T-helper 2 cell (primary cell): Measurements from ENCODE around the gene DDX42.

Experiments
- DNase-seq, 5 experiments: peaks; one replicate each; pipeline versions ENCODE4 v3.0.0 to v3.0.0-alpha.2; 2012 to 2022
- total RNA-seq, 2 donors: gene quantifications; one replicate each; lab custom pipeline; 2026; lab: John Stamatoyannopoulos, UW

The DDX42 gene, protein sequence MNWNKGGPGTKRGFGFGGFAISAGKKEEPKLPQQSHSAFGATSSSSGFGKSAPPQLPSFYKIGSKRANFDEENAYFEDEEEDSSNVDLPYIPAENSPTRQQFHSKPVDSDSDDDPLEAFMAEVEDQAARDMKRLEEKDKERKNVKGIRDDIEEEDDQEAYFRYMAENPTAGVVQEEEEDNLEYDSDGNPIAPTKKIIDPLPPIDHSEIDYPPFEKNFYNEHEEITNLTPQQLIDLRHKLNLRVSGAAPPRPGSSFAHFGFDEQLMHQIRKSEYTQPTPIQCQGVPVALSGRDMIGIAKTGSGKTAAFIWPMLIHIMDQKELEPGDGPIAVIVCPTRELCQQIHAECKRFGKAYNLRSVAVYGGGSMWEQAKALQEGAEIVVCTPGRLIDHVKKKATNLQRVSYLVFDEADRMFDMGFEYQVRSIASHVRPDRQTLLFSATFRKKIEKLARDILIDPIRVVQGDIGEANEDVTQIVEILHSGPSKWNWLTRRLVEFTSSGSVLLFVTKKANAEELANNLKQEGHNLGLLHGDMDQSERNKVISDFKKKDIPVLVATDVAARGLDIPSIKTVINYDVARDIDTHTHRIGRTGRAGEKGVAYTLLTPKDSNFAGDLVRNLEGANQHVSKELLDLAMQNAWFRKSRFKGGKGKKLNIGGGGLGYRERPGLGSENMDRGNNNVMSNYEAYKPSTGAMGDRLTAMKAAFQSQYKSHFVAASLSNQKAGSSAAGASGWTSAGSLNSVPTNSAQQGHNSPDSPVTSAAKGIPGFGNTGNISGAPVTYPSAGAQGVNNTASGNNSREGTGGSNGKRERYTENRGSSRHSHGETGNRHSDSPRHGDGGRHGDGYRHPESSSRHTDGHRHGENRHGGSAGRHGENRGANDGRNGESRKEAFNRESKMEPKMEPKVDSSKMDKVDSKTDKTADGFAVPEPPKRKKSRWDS
- 95.7 to 122 reads per million in 2 donors for total RNA-seq

- peak in 2 of 5 experiments; percentile 73 to 86 for DNase-seq
These were observed at the start of gene DDX42 for GRCh38 chr17:63774141-63774968. Gene DDX42, plus strand, starts transcription at chr17:63774170. Its CDS starts 12,880 bp downstream, at chr17:63787050.

DNA sequence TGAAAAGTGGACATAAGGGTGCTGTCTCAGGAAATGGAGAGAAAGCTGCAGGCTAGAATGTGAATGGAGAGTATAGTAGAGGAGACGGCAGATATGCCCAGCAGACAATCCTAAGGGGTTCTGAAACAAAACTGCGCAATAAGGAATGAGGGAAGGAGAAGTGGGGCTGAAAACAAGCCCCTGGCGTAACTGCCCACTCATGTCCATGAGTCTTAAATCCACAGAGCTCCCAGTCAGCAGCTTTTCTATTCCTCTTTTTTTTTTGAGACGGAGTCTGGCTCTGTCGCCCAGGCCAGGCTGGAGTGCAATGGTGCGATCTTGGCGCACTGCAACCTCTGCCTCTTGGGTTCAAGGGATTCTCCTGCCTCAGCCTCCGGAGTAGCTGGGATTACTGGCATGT is 38.3 kb upstream of the DDX42 start:
- DNase-seq = no peak

- peak in 1 of 5 experiments; percentile 21 for DNase-seq
These were observed 33.4 kb upstream of the DDX42 start for GRCh38 chr17:63740464-63741142.

GRCh38 chr17:63741143-63741407 is 32.9 kb upstream of the DDX42 start:
- DNase-seq = no peak

- DNase-seq = peak; percentile 97 to 99 (median 98)
These were observed 32.4 kb upstream of the DDX42 start, which contains the start of gene STRADA for GRCh38 chr17:63741408-63742173. Gene STRADA, minus strand, starts transcription at chr17:63741799. Its CDS starts 13,430 bp downstream, at chr17:63728369.

- DNase-seq = peak in 1 of 5 experiments; percentile 55
These were observed 22.2 kb upstream of the DDX42 start for GRCh38 chr17:63751806-63752205.

DNA sequence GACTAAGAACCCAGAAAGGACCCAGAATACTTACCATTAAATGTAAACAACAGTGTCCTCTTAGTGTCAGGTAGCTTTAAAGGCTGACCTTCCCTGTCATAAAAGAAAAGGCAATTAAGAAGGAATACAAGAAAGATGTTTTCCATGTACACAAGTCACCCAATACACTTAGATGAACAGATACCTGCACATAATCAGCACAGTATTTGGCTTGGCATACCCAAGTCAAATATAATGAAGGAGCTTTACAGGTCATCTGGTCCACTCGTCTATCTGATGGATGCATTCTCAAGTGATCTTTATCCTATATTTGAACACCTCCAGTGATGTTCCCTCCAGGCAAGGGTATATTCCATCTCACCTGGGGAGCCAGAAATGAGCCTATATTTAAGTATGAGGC is 21.3 kb upstream of the DDX42 start:
- DNase-seq = no peak

DNA sequence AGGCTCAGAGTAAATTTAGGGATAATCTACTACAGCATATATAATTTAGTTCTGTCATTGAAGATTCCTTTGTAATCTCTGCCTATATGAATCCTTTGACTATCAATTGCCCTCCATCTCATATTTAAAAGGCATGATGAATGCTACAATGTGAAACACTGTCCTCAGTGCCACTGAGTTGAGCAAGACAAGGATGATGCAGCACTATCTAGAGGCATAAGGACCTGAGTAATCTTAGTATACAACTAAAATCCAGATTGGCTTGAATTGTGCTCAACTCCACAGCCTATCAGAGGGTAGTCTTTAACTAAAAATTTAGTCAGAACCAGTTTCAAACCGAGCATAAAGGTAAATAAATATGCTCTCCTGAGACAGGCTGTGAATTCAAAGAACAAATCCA is 20.8 kb upstream of the DDX42 start:
- no peak for DNase-seq

GRCh38 chr17:63754046-63754445 is 19.9 kb upstream of the DDX42 start:
- DNase-seq = no peak

GRCh38 chr17:63758428-63758827 is 15.5 kb upstream of the DDX42 start:
- DNase-seq = no peak

DNA sequence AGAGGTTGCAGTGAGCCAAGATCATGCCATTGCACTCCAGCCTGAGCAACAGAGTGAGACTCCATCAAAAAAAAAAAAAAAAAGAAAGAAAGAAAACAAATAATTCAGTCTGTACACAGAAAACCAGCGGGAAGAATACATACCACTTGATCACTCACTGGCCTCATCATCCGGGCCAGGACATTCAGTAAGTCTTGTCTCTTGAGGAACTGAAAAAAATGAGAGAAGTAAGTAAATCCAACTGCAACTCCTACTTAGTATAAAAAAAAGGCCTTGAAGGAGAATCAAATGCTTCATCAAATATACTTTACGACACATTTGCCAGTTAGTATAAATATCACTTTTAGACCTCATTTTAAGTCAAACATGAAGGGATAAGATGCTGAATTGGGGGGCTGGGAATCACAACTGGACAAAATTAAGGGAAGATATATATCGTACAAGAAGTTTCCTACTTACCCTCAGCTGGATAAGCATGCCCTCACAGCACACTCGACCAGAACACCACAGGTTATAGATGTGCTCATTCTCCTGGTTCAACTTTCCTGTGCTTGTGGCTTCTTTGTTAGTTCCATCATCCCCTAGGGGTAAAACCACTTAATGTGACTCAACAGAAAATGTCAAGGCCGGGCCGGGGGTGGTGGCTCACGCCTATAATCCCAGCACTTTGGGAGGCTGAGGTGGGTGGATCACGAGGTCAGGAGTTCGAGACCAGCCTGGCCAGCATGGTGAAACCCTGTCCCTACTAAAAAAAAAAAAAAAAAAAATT is 13.0 kb upstream of the DDX42 start:
- no peak for DNase-seq

DNA sequence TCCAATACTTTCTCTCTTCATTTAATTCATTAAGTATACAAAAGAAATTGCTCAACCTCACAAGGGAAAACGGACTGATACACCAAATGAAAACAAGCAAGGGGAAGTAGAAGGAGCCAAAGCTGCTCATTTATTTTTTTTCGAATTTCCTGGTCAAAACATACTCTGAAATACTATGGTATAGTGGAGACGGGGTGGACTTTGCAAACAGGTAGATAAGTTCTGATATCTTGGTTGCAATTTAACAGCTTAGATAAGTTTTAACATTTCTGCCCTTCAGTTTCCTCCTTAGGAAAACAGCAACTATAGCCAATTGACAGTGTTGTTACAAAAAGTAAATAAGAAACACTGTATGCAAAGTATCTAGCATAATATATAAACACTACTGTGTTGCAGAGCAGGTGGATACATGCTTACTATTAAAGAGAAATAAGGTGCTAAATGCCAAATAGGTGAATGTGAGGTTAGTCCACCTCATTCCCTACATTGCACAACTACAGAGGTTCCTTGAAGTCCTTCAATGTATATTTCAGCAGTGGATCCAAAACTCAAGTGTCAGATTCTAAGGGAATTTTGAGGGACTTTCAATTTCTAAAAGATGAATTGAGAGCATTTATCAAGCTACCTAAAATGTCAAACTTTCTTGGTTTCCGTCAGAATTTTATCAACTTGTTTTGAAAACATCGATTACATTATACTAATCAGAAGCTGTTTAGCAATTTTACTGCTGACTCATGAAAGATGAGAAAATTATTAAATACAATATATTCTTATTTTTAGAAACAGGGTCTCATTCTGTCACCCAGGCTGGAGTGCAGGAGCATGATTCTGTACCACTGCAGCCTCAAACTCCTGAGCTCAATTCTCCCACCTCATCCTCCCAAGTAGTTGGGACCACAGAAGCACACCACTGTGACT is 11.6 kb upstream of the DDX42 start:
- DNase-seq = no peak

- no peak for DNase-seq
These were observed 9.3 kb upstream of the DDX42 start for GRCh38 chr17:63764716-63765115.

DNA sequence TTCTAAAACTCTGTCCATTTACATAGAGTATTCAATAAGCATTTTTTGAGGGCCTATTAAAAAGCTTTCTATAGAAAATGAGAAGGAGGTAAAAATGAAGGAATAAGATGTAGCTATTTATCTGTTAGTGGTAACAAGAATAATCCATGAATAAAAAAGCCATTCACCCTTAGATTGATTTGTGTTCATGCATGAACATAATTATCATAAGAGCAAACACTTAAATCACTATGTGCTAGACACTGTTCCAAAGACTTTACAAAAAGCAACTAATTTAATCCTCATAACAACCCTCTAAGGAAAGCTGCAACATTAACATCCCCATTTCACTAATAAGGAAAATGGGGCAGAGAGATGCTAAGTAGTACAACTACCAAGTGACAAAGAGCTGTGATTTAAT is 7.2 kb upstream of the DDX42 start:
- no peak for DNase-seq

DNA sequence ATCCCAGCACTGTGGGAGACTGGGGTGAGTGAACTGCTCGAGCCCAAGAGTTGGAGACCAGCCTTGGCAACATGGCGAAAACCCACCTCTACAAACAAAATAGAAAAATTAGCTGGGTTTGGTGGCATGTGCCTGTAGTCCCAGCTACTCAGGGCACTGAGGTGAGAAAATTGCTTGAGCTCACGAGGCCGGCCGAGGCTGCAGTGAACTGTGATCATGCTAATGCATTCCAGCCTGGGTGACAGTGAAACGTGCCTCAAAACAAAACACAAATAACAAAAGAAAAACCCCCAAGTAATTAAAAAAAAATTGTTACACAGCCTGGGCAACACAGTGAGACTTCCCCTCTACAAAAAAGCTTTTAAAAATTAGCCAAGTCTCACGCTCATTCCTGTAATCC is 5.5 kb upstream of the DDX42 start:
- no peak for DNase-seq

- DNase-seq = peak in 1 of 5 experiments; percentile 13
These were observed 1.1 kb upstream of the DDX42 start for GRCh38 chr17:63772801-63773271.

DNA sequence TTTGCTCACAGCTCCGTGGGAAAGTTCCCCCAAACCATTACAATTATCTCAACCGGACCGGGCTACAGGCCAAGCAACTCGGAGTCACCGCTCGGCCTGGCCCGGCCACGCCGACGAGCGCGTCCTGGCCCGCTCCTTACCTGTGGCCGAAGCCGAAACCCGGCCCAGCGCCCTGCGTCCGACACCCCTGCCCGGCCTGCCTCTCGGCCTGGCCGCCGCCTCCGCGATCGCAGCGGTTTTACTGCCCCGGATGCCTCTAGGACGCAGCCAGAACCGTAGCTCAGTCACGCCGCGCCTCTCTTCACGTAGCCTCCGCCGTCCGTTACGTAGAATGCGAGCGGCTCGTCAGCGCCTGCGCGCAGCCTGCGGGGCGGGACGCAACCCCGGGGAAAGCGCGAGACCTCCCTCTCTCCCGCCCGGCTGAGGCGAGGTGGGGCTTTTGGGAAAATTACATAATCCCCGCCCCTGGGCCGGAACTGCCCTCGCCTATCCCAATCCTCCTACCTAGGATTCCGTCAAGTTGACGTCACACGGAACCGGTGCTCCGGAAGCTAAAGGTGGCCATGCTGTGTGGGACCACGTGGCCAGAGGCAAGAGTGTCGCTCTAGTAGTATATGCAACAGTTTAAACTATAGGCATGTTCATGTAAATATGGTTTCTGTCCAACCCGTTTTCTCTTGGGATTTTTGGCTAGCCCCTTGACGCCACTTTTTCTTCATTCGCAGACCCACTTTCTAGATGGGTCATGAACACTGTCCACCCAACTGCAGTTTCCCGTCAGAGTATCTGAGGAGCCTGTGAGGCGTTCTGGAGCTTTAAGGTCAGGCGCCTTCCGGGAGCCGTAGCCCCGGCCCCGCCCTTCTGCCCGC is 464 bp upstream of the DDX42 start, which contains the start of gene CCDC47:
Gene CCDC47 (minus strand): TSS at position 326 of the 869 bp plus-strand sequence. CDS start 7,422 bp downstream, outside the sequence.
- DNase-seq = peak; percentile 92 to 100 (median 98)

- DNase-seq = peak in 1 of 5 experiments; percentile 56
These were observed 947 bp downstream of the DDX42 start for GRCh38 chr17:63774969-63775265.
